Activated T-cell treated with anti-CD3 and anti-CD28 coated beads for 48 hours (primary cell): Measurements from ENCODE around the gene VPS13C.
"Not testable (repeated sequence)": the region's sequence is repeated elsewhere in the genome, so short reads cannot be mapped to it uniquely, and the experiment has no call there.

ENCODE experiments used
- DNase-seq: peaks from one replicate; pipeline ENCODE4 v3.0.0-alpha.2; 2020; ENCODE audit warnings: low read depth

VPS13C gene

GRCh38 chr15:62047282-62047827, 12.9 kb downstream of the VPS13C start:
- DNase-seq = no peak

GRCh38 chr15:62046078-62046743, 14.0 kb downstream of the VPS13C start:
- no peak for DNase-seq

- no peak for DNase-seq
Observed at GRCh38 chr15:62035256-62035924, 24.9 kb downstream of the VPS13C start.

GRCh38 chr15:62027916-62028315, 32.3 kb downstream of the VPS13C start:
- no peak for DNase-seq

GRCh38 chr15:62027263-62027565, 33.0 kb downstream of the VPS13C start:
- no peak for DNase-seq

GRCh38 chr15:62026487-62027262, 33.6 kb downstream of the VPS13C start:
- no peak for DNase-seq

GRCh38 chr15:62021991-62022600, 38.2 kb downstream of the VPS13C start:
- DNase-seq = no peak

GRCh38 chr15:62020576-62021160, 39.6 kb downstream of the VPS13C start:
- DNase-seq = no peak

- DNase-seq = not testable (repeated sequence)
Observed at GRCh38 chr15:62005354-62005753, 54.9 kb downstream of the VPS13C start.

GRCh38 chr15:61997786-61998185, 62.5 kb downstream of the VPS13C start:
- DNase-seq = no peak

- no peak for DNase-seq
Observed at GRCh38 chr15:61996056-61996635, 64.1 kb downstream of the VPS13C start.

- no peak for DNase-seq
Observed at GRCh38 chr15:61994216-61994615, 66.0 kb downstream of the VPS13C start.

- DNase-seq = no peak
Observed at GRCh38 chr15:61992518-61992917, 67.7 kb downstream of the VPS13C start.

GRCh38 chr15:61989667-61990066, 70.6 kb downstream of the VPS13C start:
- DNase-seq = no peak

- no peak for DNase-seq
Observed at GRCh38 chr15:61987824-61988223, 72.4 kb downstream of the VPS13C start.

- no peak for DNase-seq
Observed at GRCh38 chr15:61983081-61983480, 77.2 kb downstream of the VPS13C start.

- DNase-seq = no peak
Observed at GRCh38 chr15:61978225-61978624, 82.0 kb downstream of the VPS13C start.

GRCh38 chr15:61974759-61975158, 85.5 kb downstream of the VPS13C start:
- DNase-seq = no peak

- DNase-seq = no peak
Observed at GRCh38 chr15:61974118-61974517, 86.1 kb downstream of the VPS13C start.

GRCh38 chr15:61951949-61952348, 108.3 kb downstream of the VPS13C start:
- no peak for DNase-seq

- DNase-seq = no peak
Observed at GRCh38 chr15:61946778-61947177, 113.5 kb downstream of the VPS13C start.

- no peak for DNase-seq
Observed at GRCh38 chr15:61943992-61944391, 116.3 kb downstream of the VPS13C start.
